Measurements from ENCODE around the gene CAPN2. TPM values are rescaled to one million over a fixed set of nuclear protein-coding genes. Genes with fewer than 3 reads are reported as not detected.
A peak's percentile ranks its signal among the peaks of the same experiment; 100 is the strongest.

The CAPN2 gene
- total and polyA plus RNA-seq, 2 donors (not counting 1 experiment from before 2014, with no cell fraction given), result 63.9 to 79.6 TPM

DNA sequence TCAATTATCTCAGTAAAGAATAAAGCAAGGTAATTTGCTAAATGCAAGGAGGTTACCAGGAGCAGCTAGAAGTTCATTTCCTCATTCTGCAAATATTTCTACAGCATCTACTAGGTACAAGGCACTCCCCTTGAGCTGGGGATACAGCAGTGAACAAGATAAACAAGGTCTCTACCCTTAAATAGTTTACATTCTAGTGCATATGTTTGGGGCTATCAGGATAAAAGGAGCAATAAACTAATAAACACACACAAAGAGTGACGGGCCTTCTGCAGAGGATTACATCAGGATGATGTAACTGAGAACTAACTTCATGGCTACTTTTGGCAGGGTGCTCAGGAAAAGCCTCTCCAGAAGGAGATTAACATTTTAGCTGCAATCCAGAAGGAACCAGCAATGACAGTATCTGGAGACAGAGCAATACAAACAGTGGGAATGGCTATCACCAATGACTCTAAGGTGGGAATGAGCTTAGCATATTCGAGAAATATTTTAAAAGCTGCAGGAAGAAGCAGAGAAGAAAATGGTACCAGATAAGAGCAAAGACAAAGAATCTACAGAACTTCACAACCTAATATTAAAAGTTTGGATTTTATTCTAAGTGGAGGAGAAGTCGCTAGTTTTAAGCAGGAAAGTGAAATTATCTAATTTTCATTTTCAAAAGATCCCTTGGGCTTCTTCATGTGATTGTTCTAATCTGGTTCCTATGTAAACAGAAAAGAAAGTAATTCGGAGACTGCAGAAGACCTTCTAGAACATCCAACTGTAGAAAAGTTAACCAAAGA is 107.6 kb downstream of the CAPN2 start:
- peaks cover 8 to 17% of the 10 kb centered on the region in 2 experiments for H3K36me3 ChIP-seq (replicated peaks in 1 of 2; ENCODE audit: control extremely low read depth in 1 of 2, control insufficient read depth in 1 of 2, extremely low read depth in 1 of 2, insufficient read depth in 2 of 2, low read length in 1 of 2)
- no peak overlapping the region for H3K27ac ChIP-seq (ENCODE audit: low read length in 2 of 2)
- H3K4me2 ChIP-seq (replicated peaks; ENCODE audit: low read depth, low read length, poor library complexity, severe bottlenecking), result no peak overlapping the region
- H3K4me1 ChIP-seq (ENCODE audit: control insufficient read depth in 2 of 2, insufficient read depth in 2 of 2, low read length in 2 of 2), result peaks cover 16 to 19% of the 10 kb centered on the region in 2 donors
- H3K9me3 ChIP-seq (ENCODE audit: control extremely low read depth in 1 of 3, control insufficient read depth in 2 of 3, insufficient read depth in 1 of 3, low read length in 2 of 3), result no peaks in the 10 kb centered on the region
- ATAC-seq (ENCODE audit: low read depth), result no peak
- no peaks in the 10 kb centered on the region for H3K27me3 ChIP-seq (replicated peaks in 1 of 4; ENCODE audit: control extremely low read depth in 1 of 4, control insufficient read depth in 3 of 4, insufficient read depth in 4 of 4, low read length in 3 of 4)
- WGBS (ENCODE audit: insufficient coverage), result 100% methylated on average over 1 of the region's 4 CpGs
- Mint-ChIP-seq H3K9me3 (ENCODE audit: insufficient read depth) (no peaks in the 10 kb centered on the region), H3K4me1 (peaks cover 29% of the 10 kb centered on the region), H3K27me3 (no peaks in the 10 kb centered on the region), H3K4me3 (no peak overlapping the region), H3K27ac (peak overlapping the region; percentile 12)
- ChIA-PET CTCF (interaction anchor here (3.0 kb wide), 1 partner anchor 8 kb away, joined by 12 read pairs; no protein-coding TSS in a partner anchor), POLR2A (no interaction called here)
- intact Hi-C loops (cut with micrococcal nuclease), result no loop called here
- peaks cover 31% of the 10 kb centered on the region for H4K20me1 ChIP-seq (ENCODE audit: control insufficient read depth, insufficient read depth, low read length, poor library complexity, severe bottlenecking)
- H3K79me2 ChIP-seq (ENCODE audit: control insufficient read depth, insufficient read depth, low read length), result peaks cover 53% of the 10 kb centered on the region
- no peak for DNase-seq
- no peak overlapping the region for H3K9ac ChIP-seq (ENCODE audit: low read length)
- no peak overlapping the region for H2AFZ ChIP-seq (ENCODE audit: insufficient read depth, low read depth, low read length, poor library complexity, severe bottlenecking)
- H3K4me3 ChIP-seq (ENCODE audit: control extremely low read depth in 1 of 5, extremely low read depth in 1 of 5, insufficient read depth in 1 of 5, low read depth in 2 of 5, low read length in 4 of 5), result no peak overlapping the region
- TF ChIP-seq EZH2 (IDR thresholded peaks at IDR 0.05; ENCODE audit: borderline replicate concordance, insufficient read depth, low read depth, low read length, poor library complexity, severe bottlenecking), result no peak
- TF ChIP-seq, protein P1, sequence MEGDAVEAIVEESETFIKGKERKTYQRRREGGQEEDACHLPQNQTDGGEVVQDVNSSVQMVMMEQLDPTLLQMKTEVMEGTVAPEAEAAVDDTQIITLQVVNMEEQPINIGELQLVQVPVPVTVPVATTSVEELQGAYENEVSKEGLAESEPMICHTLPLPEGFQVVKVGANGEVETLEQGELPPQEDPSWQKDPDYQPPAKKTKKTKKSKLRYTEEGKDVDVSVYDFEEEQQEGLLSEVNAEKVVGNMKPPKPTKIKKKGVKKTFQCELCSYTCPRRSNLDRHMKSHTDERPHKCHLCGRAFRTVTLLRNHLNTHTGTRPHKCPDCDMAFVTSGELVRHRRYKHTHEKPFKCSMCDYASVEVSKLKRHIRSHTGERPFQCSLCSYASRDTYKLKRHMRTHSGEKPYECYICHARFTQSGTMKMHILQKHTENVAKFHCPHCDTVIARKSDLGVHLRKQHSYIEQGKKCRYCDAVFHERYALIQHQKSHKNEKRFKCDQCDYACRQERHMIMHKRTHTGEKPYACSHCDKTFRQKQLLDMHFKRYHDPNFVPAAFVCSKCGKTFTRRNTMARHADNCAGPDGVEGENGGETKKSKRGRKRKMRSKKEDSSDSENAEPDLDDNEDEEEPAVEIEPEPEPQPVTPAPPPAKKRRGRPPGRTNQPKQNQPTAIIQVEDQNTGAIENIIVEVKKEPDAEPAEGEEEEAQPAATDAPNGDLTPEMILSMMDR (IDR thresholded peaks at IDR 0.05), result no peak

DNA sequence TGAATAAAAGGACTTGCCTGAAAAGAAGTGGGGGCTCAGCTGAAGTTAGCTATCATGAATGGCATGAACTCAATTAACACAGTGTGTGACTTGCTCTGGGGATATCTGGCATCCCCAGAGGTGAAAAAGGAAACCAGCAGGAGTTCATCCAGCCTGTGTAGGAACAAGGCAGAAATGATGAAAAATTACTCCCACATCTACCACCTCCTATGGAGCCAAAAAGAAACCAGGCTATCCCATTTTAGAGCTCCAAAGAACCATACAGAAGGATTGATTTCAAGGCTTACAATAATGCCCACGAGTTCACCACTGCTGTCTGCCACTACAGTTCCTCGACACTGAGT is 108.1 kb downstream of the CAPN2 start:
- ChIA-PET CTCF (interaction anchor here (3.0 kb wide), 1 partner anchor 9 kb away, joined by 12 read pairs; no protein-coding TSS in a partner anchor), POLR2A (no interaction called here)
- Histone ChIP-seq H3K27me3 (replicated peaks in 1 of 4; ENCODE audit: control extremely low read depth in 1 of 4, control insufficient read depth in 3 of 4, insufficient read depth in 4 of 4, low read length in 3 of 4) (no peaks in the 10 kb centered on the region), H3K36me3 (replicated peaks in 1 of 2; ENCODE audit: control extremely low read depth in 1 of 2, control insufficient read depth in 1 of 2, extremely low read depth in 1 of 2, insufficient read depth in 2 of 2, low read length in 1 of 2) (peaks cover 8 to 17% of the 10 kb centered on the region in 2 experiments), H3K9ac (ENCODE audit: low read length) (no peak overlapping the region), H2AFZ (ENCODE audit: insufficient read depth, low read depth, low read length, poor library complexity, severe bottlenecking) (no peak overlapping the region), H3K9me3 (ENCODE audit: control extremely low read depth in 1 of 3, control insufficient read depth in 2 of 3, insufficient read depth in 1 of 3, low read length in 2 of 3) (no peaks in the 10 kb centered on the region), H4K20me1 (ENCODE audit: control insufficient read depth, insufficient read depth, low read length, poor library complexity, severe bottlenecking) (peaks cover 32% of the 10 kb centered on the region), H3K4me3 (ENCODE audit: control extremely low read depth in 1 of 5, extremely low read depth in 1 of 5, insufficient read depth in 1 of 5, low read depth in 2 of 5, low read length in 4 of 5) (no peak overlapping the region), H3K4me1 (ENCODE audit: control insufficient read depth in 2 of 2, insufficient read depth in 2 of 2, low read length in 2 of 2) (peaks cover 18 to 22% of the 10 kb centered on the region in 2 donors), H3K79me2 (ENCODE audit: control insufficient read depth, insufficient read depth, low read length) (peaks cover 54% of the 10 kb centered on the region), H3K27ac (ENCODE audit: low read length in 2 of 2) (no peak overlapping the region), H3K4me2 (replicated peaks; ENCODE audit: low read depth, low read length, poor library complexity, severe bottlenecking) (no peak overlapping the region)
- TF ChIP-seq EZH2 (IDR thresholded peaks at IDR 0.05; ENCODE audit: borderline replicate concordance, insufficient read depth, low read depth, low read length, poor library complexity, severe bottlenecking), result no peak
- TF ChIP-seq, protein P1 (IDR thresholded peaks at IDR 0.05), result no peak
- Mint-ChIP-seq H3K27me3 (no peaks in the 10 kb centered on the region), H3K4me1 (peaks cover 35% of the 10 kb centered on the region), H3K27ac (peak overlapping the region; percentile 12), H3K9me3 (ENCODE audit: insufficient read depth) (no peaks in the 10 kb centered on the region), H3K4me3 (no peak overlapping the region)
- intact Hi-C loops (cut with micrococcal nuclease), result no loop called here
- 85% methylated on average over 2 of the region's 2 CpGs for WGBS (ENCODE audit: insufficient coverage)
- no peak for ATAC-seq (ENCODE audit: low read depth)
- DNase-seq, result no peak
